Gastroesophageal sphincter (tissue), 4 donors: ENCODE data around the gene RBM47. TPM values are rescaled to one million over a fixed set of nuclear protein-coding genes. Genes with fewer than 3 reads are reported as not detected.

Source experiments
- ATAC-seq: fragments of 150-250 bp; one replicate; pipeline ENCODE4 v1.9.1; 2016; ENCODE audit warnings: mild to moderate bottlenecking, moderate library complexity
- H3K27ac ChIP-seq, 4 donors: fragments of 200-600 bp; sonication (generic) in 3 of 4; 1 replicate in 3 of 4; 2 replicates in 1 of 4; pipeline ENCODE4 v1.5.1; 2016 to 2019
- H3K27me3 ChIP-seq: fragments of 200-600 bp; sonication (generic); one replicate; pipeline ENCODE4 v1.5.1; 2019
- H3K36me3 ChIP-seq, 2 donors: fragments of 200-600 bp; sonication (generic); one replicate each; pipeline ENCODE4 v1.5.1; 2019; ENCODE audit warnings: control low read depth in 1 of 2
- H3K4me1 ChIP-seq, 3 donors: fragments of 200-600 bp; sonication (generic); 1 replicate in 2 of 3; 2 replicates in 1 of 3; pipeline ENCODE4 v1.5.1; 2016 to 2019; ENCODE audit warnings: control low read depth in 2 of 3
- H3K4me3 ChIP-seq, 2 donors: fragments of 200-600 bp; sonication (generic); one replicate each; pipeline ENCODE4 v1.5.1; 2019; ENCODE audit warnings: mild to moderate bottlenecking in 1 of 2, moderate library complexity in 1 of 2
- H3K9me3 ChIP-seq, 3 donors: fragments of 200-600 bp; sonication (generic); one replicate each; pipeline ENCODE4 v1.5.1; 2017 to 2019; ENCODE audit warnings: control low read depth in 2 of 3
- EP300 ChIP-seq: sonication (generic); formaldehyde crosslinking; IDR thresholded peaks from one replicate; pipeline ENCODE4 v1.6.1; 2017; ENCODE audit warnings: antibody characterized with exemption, mild to moderate bottlenecking
- POLR2A ChIP-seq, 2 donors: fragments of 450-650 bp; IDR thresholded peaks; one replicate each; pipeline ENCODE4 v1.6.1; 2017; ENCODE audit warnings: antibody characterized with exemption in 2 of 2, mild to moderate bottlenecking in 2 of 2, moderate library complexity in 1 of 2
- POLR2AphosphoS5 ChIP-seq: sonication (generic); formaldehyde crosslinking; IDR thresholded peaks from one replicate; pipeline ENCODE4 v1.6.1; 2017; ENCODE audit warnings: antibody characterized with exemption
- WGBS, 2 donors: methylation state at CpG; one replicate each; pipeline ENCODE4 v1.1.5; 2018; ENCODE audit warnings: low coverage in 1 of 2; 5-methylcytosine and 5-hydroxymethylcytosine counted together
- total RNA-seq, 4 donors: library from RNA; depleted of rRNA; stranded (reverse); fragments of >200 nt; gene quantifications; one replicate each; pipeline ENCODE4 v1.1.0, GENCODE V29; 2016
- TF ChIP-seq, protein P1 (sequence below), 4 experiments: fragments of 200-600 bp in 2 of 4; fragments of 450-650 bp in 2 of 4; sonication (generic) in 1 of 4; IDR thresholded peaks; one replicate each; pipeline ENCODE4 v1.5.1; 2017 to 2019; ENCODE audit warnings: antibody characterized with exemption in 4 of 4, mild to moderate bottlenecking in 2 of 4, moderate library complexity in 2 of 4

The RBM47 gene
- total RNA-seq, 4 donors from 2014 or later, result 9.1 to 36.9 (median 26.4) TPM

DNA sequence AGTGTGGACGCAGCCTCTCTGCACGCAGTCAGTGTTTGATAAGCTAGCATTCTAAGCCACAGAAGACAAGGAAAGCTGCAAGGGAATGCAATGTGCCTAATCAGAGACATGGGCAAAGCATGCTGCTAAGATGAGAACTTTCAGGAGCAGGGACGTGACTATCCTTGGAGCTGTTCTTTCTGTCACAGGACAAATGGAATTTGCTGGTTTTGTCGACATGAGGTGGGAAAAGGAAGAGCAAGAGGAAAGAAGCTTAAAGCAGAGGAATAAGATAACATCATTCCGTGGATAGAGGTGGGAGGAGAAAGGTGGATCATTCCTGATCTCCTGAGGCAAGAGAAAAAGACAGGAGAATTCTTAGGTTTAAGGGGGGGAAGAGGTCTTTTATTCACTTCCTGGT lies 33.7 kb downstream of the RBM47 start:
- H3K27ac ChIP-seq, result no peak overlapping the region
- WGBS, 2 donors, result 65 to 68% methylated on average over 5 of the region's 5 CpGs
- ATAC-seq, result no peak
- H3K36me3 ChIP-seq, result no peaks in the 10 kb centered on the region
- H3K4me1 ChIP-seq, result no peaks in the 10 kb centered on the region
- peaks cover 0 to 8% (median 0%) of the 10 kb centered on the region in 3 donors for H3K9me3 ChIP-seq
- H3K4me3 ChIP-seq, result no peak overlapping the region
- no peaks in the 10 kb centered on the region for H3K27me3 ChIP-seq
- TF ChIP-seq POLR2AphosphoS5 (no peak), POLR2A (IDR thresholded peaks at IDR 0.05) (no peak), EP300 (no peak)
- TF ChIP-seq, protein P1, sequence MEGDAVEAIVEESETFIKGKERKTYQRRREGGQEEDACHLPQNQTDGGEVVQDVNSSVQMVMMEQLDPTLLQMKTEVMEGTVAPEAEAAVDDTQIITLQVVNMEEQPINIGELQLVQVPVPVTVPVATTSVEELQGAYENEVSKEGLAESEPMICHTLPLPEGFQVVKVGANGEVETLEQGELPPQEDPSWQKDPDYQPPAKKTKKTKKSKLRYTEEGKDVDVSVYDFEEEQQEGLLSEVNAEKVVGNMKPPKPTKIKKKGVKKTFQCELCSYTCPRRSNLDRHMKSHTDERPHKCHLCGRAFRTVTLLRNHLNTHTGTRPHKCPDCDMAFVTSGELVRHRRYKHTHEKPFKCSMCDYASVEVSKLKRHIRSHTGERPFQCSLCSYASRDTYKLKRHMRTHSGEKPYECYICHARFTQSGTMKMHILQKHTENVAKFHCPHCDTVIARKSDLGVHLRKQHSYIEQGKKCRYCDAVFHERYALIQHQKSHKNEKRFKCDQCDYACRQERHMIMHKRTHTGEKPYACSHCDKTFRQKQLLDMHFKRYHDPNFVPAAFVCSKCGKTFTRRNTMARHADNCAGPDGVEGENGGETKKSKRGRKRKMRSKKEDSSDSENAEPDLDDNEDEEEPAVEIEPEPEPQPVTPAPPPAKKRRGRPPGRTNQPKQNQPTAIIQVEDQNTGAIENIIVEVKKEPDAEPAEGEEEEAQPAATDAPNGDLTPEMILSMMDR (IDR thresholded peaks at IDR 0.05), result no peak

DNA sequence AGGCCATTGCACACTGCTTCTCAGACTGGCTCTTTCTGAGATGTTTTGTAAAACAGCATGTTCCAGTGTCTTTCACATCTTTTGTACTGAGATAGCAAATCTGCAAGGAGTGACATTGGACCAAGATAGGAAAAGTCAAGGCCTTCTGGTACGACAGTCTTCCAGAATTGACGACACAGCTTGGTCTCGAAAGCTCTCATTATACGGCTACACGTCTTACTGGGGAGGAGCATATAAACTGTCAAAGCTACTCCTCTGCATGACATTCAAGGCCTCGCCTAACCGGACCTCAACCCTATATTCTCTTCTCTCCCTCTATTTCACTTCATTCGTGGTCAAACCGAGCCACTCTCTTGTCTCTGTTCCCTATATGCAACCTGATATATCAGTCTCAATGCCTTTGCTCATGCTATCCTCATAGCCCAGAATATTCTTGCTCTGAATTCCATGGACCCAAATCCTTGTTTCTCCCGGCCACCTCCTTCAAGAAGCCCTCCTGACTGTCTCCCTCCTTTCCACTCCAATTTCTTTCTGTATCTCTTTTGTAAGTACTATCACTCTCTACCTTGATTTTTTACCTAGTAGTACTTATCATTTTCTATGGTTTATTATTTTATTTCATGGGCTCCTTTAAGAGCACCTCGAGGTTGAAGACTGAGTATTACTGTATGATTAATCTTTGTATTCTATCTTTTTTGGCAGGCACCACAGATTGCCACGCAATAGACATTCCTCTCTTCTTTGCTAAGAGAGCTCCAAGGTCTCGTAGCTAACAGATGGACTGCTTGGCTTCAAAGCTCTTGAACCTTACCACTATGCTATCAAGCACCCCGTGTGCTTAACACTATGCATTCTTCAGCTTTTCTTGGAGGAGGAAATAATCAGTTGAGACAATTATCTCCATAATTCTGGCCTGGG lies 35.1 kb downstream of the RBM47 start:
- H3K4me3 ChIP-seq, result no peak overlapping the region
- H3K27me3 ChIP-seq, result no peaks in the 10 kb centered on the region
- no peaks in the 10 kb centered on the region for H3K4me1 ChIP-seq
- no peak overlapping the region for H3K27ac ChIP-seq
- H3K9me3 ChIP-seq, result peaks cover 0 to 17% (median 0%) of the 10 kb centered on the region in 3 donors
- H3K36me3 ChIP-seq, result no peaks in the 10 kb centered on the region
- WGBS, 2 donors, result 58 to 63% methylated on average over 13 to 14 of the region's 14 CpGs
- no peak for ATAC-seq
- TF ChIP-seq, protein P1 (IDR thresholded peaks at IDR 0.05), result no peak
- no peak for TF ChIP-seq EP300
- no peak for TF ChIP-seq POLR2A (IDR thresholded peaks at IDR 0.05)
- TF ChIP-seq POLR2AphosphoS5, result no peak

DNA sequence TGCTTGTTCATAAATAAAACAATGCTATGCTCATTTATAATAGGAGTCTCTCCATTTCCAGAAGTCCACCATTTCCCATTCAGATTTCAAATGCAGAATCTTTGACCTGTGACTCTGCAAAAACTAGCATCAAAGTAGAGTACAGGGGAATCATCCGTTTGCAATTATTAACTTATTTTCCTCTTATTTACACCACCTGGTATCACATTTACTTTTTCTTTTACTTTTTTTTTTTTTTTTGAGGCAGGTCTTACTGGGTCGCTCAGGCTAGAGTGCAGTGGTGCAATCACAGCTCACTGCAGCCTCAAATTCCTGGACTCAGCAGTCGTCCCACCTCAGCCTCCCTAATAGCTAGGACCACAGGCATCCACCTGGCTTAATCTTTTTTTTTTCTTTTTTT lies 37.6 kb downstream of the RBM47 start:
- Histone ChIP-seq H3K9me3 (peaks cover 0 to 17% (median 0%) of the 10 kb centered on the region in 3 donors), H3K36me3 (no peaks in the 10 kb centered on the region), H3K27ac (no peak overlapping the region), H3K4me3 (no peak overlapping the region), H3K27me3 (no peaks in the 10 kb centered on the region), H3K4me1 (no peaks in the 10 kb centered on the region)
- no peak for TF ChIP-seq POLR2A (IDR thresholded peaks at IDR 0.05)
- TF ChIP-seq, protein P1 (IDR thresholded peaks at IDR 0.05), result no peak
- no peak for TF ChIP-seq EP300
- no peak for TF ChIP-seq POLR2AphosphoS5
- 76 to 85% methylated on average over 3 of the region's 3 CpGs for WGBS, 2 donors
- no peak for ATAC-seq

DNA sequence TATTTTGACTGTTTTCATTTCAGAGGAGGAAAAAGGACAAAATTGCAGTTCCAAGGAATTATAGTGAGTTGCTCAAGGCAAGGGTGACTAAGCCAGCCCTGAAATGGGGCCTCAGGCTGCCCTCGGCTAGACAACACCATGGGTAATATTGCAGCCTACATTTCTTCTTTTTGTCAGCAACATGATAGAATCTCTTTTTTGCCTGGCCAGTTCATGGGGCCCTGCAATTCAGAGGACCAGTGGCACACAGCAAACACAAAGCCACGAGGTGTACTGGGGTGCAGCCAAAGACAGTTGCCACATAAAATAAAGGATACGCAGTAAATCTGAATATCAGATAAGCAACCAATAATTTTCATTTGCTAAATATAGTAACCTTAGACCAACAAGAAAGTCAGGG lies 41.8 kb downstream of the RBM47 start:
- no peak overlapping the region for H3K4me3 ChIP-seq
- peak overlapping the region in 1 of 4 donors; percentile 15 for H3K27ac ChIP-seq
- H3K27me3 ChIP-seq, result no peaks in the 10 kb centered on the region
- WGBS, 2 donors, result 78 to 86% methylated on average over 1 to 3 of the region's 3 CpGs
- peak; percentile 53 for ATAC-seq
- H3K9me3 ChIP-seq, result peaks cover 0 to 17% (median 0%) of the 10 kb centered on the region in 3 donors
- H3K36me3 ChIP-seq, result no peaks in the 10 kb centered on the region
- TF ChIP-seq POLR2A (IDR thresholded peaks at IDR 0.05), result no peak
- TF ChIP-seq, protein P1 (IDR thresholded peaks at IDR 0.05), result no peak
- no peak for TF ChIP-seq POLR2AphosphoS5
- TF ChIP-seq EP300, result no peak
- no peaks in the 10 kb centered on the region for H3K4me1 ChIP-seq

DNA sequence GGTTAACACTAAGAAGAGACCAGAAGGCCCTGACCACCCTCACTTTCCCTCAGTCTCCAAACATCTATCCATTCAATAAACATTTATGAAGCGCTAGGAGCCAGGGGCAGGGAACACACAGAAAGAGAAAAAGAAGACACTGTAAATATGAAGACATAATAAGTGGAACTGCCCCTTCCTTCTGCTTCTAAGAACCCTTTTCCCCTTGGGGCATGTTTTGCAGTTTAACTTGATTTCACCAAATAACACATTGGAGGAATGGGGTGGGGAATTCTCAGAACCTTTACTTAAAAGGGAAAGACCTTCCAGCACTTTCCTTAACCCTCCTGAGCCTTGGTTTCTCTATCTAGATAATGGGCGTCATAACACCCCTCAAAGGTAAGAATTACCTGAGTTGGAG lies 42.3 kb downstream of the RBM47 start:
- peak overlapping the region in 1 of 4 donors; percentile 15 for H3K27ac ChIP-seq
- WGBS, 2 donors, result 56 to 60% methylated on average over 1 to 2 of the region's 2 CpGs
- H3K36me3 ChIP-seq, result no peaks in the 10 kb centered on the region
- H3K9me3 ChIP-seq, result peaks cover 0 to 17% (median 0%) of the 10 kb centered on the region in 3 donors
- no peak overlapping the region for H3K4me3 ChIP-seq
- H3K27me3 ChIP-seq, result no peaks in the 10 kb centered on the region
- TF ChIP-seq EP300 (no peak), POLR2A (IDR thresholded peaks at IDR 0.05) (no peak), POLR2AphosphoS5 (no peak)
- TF ChIP-seq, protein P1 (IDR thresholded peaks at IDR 0.05), result no peak
- ATAC-seq, result no peak
- no peaks in the 10 kb centered on the region for H3K4me1 ChIP-seq
